DMS153 (cell line): ENCODE data around the gene FAM13C.
"Not testable (repeated sequence)": the region's sequence is repeated elsewhere in the genome, so short reads cannot be mapped to it uniquely, and the experiment has no call there.

Source experiments
- DNase-seq: peaks from one replicate; lab custom pipeline; 2025; lab: John Stamatoyannopoulos, UW

The FAM13C gene

GRCh38 chr10:59234194-59234593, 128.2 kb downstream of the FAM13C start:
- DNase-seq = no peak

GRCh38 chr10:59229441-59229840, 132.9 kb downstream of the FAM13C start:
- DNase-seq = no peak

GRCh38 chr10:59227136-59227673, 135.1 kb downstream of the FAM13C start:
- DNase-seq = no peak

- no peak for DNase-seq
Measured at GRCh38 chr10:59225211-59225610, 137.1 kb downstream of the FAM13C start.

- not testable (repeated sequence) for DNase-seq
Measured at GRCh38 chr10:59223597-59223996, 138.8 kb downstream of the FAM13C start.

GRCh38 chr10:59222788-59223187, 139.6 kb downstream of the FAM13C start:
- no peak for DNase-seq

GRCh38 chr10:59216178-59216869, 146.0 kb downstream of the FAM13C start:
- no peak for DNase-seq

- DNase-seq = no peak
Measured at GRCh38 chr10:59214160-59214559, 148.2 kb downstream of the FAM13C start.

GRCh38 chr10:59212301-59212798, 150.0 kb downstream of the FAM13C start:
- DNase-seq = no peak

GRCh38 chr10:59206204-59206720, 156.1 kb downstream of the FAM13C start:
- DNase-seq = no peak
